ENCODE data around the gene SERPINE1.

SERPINE1 gene

DNA sequence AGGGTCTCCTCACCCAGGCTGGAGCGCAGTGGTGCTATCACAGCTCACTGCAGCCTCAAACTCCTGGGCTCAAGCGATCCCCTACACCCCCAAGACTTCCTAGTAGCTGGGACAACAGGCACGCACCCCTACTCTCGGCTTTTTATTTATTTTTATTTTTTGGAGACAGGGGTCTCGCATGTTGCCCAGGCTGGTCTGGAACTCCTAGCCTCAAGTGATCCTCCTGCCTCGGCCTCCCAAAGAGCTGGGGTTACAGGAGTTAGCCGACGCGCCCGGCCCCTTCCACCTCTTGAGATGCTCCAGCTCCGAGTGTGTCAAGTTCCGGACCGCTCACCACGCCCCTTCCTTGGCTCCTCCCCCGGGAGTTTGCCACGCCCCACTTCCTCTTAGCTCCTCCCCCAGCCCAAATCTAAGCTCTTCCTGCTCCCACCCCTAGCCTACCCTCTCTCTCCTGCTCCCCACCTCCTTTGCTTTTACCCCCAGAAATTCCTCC, 46.9 kb downstream of the SERPINE1 start:
- Mint-ChIP-seq H3K4me1 (peaks cover 24% of the 10 kb centered on the region), H3K27ac (no peak overlapping the region), H3K36me3 (ENCODE audit: low read depth) (no peaks in the 10 kb centered on the region), H3K9me3 (peaks cover 4% of the 10 kb centered on the region), H3K27me3 (ENCODE audit: low read depth) (peaks cover 100% of the 10 kb centered on the region), H3K4me3 (peak overlapping the region in 1 of 3 experiments; percentile 43)
- no peak for TF ChIP-seq CTCF (IDR thresholded peaks at IDR 0.05; ENCODE audit: unreplicated experiment in 3 of 3)

DNA sequence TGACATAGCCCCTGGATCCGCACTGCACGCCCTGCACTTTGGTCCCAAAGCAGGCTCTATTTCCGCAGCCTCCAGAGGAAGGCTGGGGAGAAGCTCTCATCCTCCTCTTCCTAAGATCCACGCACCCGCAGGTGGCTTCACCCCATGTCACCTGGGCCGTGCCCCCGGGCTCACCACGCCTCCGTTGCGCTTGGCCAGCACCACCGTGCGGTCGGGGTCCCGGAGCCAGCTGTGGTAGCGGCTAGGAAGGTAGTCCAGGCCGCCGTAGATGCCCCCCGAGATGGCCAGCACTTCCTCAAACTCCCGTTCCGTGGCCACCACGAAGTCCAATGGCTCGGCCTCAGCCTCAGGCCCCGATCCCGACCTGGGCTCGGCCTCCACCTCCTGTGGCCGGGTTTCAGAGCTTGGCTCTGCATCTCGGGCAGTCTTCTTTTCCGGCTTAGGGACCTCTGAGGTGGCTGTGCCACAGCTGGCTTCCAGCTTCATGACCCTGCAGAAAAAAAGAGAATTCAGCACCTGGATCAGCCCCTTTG, 47.5 kb downstream of the SERPINE1 start:
- peak overlapping the region in 1 of 3 experiments; percentile 43 for H3K4me3 Mint-ChIP-seq
- no peak for TF ChIP-seq CTCF (IDR thresholded peaks at IDR 0.05; ENCODE audit: unreplicated experiment in 3 of 3)
- peaks cover 100% of the 10 kb centered on the region for H3K27me3 Mint-ChIP-seq (ENCODE audit: low read depth)
- H3K36me3 Mint-ChIP-seq (ENCODE audit: low read depth) = no peaks in the 10 kb centered on the region
- no peak overlapping the region for H3K27ac Mint-ChIP-seq
- H3K4me1 Mint-ChIP-seq = peaks cover 25% of the 10 kb centered on the region
- H3K9me3 Mint-ChIP-seq = peaks cover 4% of the 10 kb centered on the region

DNA sequence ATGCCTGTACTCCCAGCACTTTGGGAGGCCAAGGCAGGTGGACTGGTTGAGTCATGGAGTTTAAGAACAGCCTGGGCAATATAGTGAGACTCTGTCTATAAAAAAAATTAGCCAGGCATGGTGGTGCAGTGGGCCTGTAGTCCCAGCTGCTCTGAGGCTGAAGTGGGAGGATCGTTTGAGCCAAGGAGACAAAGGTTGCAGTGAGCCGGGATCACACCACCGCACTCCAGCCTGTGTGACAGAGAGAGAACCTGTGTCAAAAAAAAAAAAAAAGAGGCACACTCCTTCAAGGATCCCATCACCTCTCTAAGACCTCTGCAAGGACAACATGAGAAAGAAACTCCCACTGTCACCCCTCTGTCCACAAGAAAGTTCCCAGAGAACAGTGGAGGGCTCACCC, 48.8 kb downstream of the SERPINE1 start:
- Mint-ChIP-seq H3K36me3 (ENCODE audit: low read depth) (no peaks in the 10 kb centered on the region), H3K9me3 (peaks cover 4% of the 10 kb centered on the region)
- TF ChIP-seq CTCF (IDR thresholded peaks at IDR 0.05; ENCODE audit: unreplicated experiment in 3 of 3) = no peak

DNA sequence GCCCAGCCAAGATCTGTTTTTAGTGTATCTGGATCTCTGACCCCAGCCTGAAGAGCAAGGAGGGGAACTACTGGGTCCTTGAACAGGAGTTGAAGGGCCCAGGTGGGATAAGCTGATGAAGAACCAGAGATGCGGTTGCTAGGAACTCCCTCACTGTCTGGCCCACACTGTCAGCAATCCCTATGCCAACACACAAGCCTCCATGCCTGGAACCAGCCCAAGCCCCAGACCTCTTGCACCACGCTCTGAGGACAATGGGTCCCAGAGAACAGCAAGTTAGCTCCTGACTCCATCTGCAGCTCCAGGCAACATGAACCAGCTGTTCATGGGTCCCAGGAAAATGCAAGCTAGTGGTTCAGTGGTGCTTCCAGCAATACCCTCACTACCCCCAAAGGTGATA, 50.7 kb downstream of the SERPINE1 start:
- peaks cover 99% of the 10 kb centered on the region for H3K27me3 Mint-ChIP-seq (ENCODE audit: low read depth)
- no peak overlapping the region for H3K4me3 Mint-ChIP-seq
- peaks cover 4% of the 10 kb centered on the region for H3K9me3 Mint-ChIP-seq
- TF ChIP-seq CTCF (IDR thresholded peaks at IDR 0.05; ENCODE audit: unreplicated experiment in 3 of 3) = no peak
- no peaks in the 10 kb centered on the region for H3K36me3 Mint-ChIP-seq (ENCODE audit: low read depth)
- H3K27ac Mint-ChIP-seq = no peak overlapping the region
- peaks cover 11% of the 10 kb centered on the region for H3K4me1 Mint-ChIP-seq

More for the DNA sequence above, 48.8 kb downstream of the SERPINE1 start:
- peaks cover 100% of the 10 kb centered on the region for H3K27me3 Mint-ChIP-seq (ENCODE audit: low read depth)
- H3K27ac Mint-ChIP-seq = no peak overlapping the region
- peak overlapping the region in 1 of 3 experiments; percentile 27 for H3K4me3 Mint-ChIP-seq
- peaks cover 17% of the 10 kb centered on the region for H3K4me1 Mint-ChIP-seq

- peaks cover 12% of the 10 kb centered on the region for H3K4me1 Mint-ChIP-seq
- H3K4me3 Mint-ChIP-seq = peak overlapping the region; percentile 65 to 71 (median 70)
- H3K9me3 Mint-ChIP-seq = peaks cover 4% of the 10 kb centered on the region
- peaks cover 87% of the 10 kb centered on the region for H3K27me3 Mint-ChIP-seq (ENCODE audit: low read depth)
- H3K27ac Mint-ChIP-seq = no peak overlapping the region
- TF ChIP-seq CTCF (IDR thresholded peaks at IDR 0.05; ENCODE audit: unreplicated experiment in 3 of 3) = no peak
- H3K36me3 Mint-ChIP-seq (ENCODE audit: low read depth) = no peaks in the 10 kb centered on the region
Observed at GRCh38 chr7:101179117-101179516, 52.2 kb downstream of the SERPINE1 start.

- Mint-ChIP-seq H3K36me3 (ENCODE audit: low read depth) (no peaks in the 10 kb centered on the region), H3K4me1 (peaks cover 12% of the 10 kb centered on the region), H3K4me3 (peak overlapping the region in 1 of 3 experiments; percentile 70), H3K27me3 (ENCODE audit: low read depth) (peaks cover 85% of the 10 kb centered on the region), H3K9me3 (peaks cover 4% of the 10 kb centered on the region), H3K27ac (no peak overlapping the region)
- no peak for TF ChIP-seq CTCF (IDR thresholded peaks at IDR 0.05; ENCODE audit: unreplicated experiment in 3 of 3)
Observed at GRCh38 chr7:101179713-101180112, 52.8 kb downstream of the SERPINE1 start.
